ENCODE data around the gene DLGAP1. TPM values are rescaled to one million over a fixed set of nuclear protein-coding genes. Genes with fewer than 3 reads are reported as not detected.
"Not testable (repeated sequence)": the region's sequence is repeated elsewhere in the genome, so short reads cannot be mapped to it uniquely, and the experiment has no call there.

The DLGAP1 gene
- total and polyA plus RNA-seq, 2 of the 8 experiments (the other 6 are each of a cell fraction or from before 2014, with no cell fraction given) = 11.8 to 16.9 TPM

GRCh38 chr18:4311945-4312344, 143.2 kb downstream of the DLGAP1 start:
- CTCF ChIA-PET (ENCODE audit: partially characterized antibody) = not testable (repeated sequence)

More at GRCh38 chr18:4311945-4312344, 143.2 kb downstream of the DLGAP1 start:
- H3K9ac ChIP-seq (replicated peaks in 1 of 4; ENCODE audit: extremely low read depth in 1 of 4, low read depth in 3 of 4, low read length in 3 of 4); H3K9me3 ChIP-seq (ENCODE audit: insufficient read depth in 2 of 2, low read depth in 1 of 2, low read length in 1 of 2); H3K27me3 ChIP-seq (replicated peaks in 1 of 4; ENCODE audit: control insufficient read depth in 3 of 4, extremely low read depth in 1 of 4, insufficient read depth in 3 of 4, low read length in 3 of 4); H2BK120ac ChIP-seq (replicated peaks; ENCODE audit: low read depth, low read length); H3K36me3 ChIP-seq (ENCODE audit: control insufficient read depth in 2 of 4, insufficient read depth in 4 of 4, low read length in 3 of 4); H3K23me2 ChIP-seq (ENCODE audit: low read depth, low read length); H4K8ac ChIP-seq (ENCODE audit: extremely low read depth, insufficient read depth, low read length); H3K79me1 ChIP-seq (ENCODE audit: low read depth, low read length); H2BK12ac ChIP-seq (ENCODE audit: low read depth, low read length); POLR2A ChIA-PET (ENCODE audit: partially characterized antibody); H4K20me1 ChIP-seq (replicated peaks in 1 of 2; ENCODE audit: control insufficient read depth in 1 of 2, insufficient read depth in 2 of 2, low read length in 2 of 2); H3K18ac ChIP-seq (ENCODE audit: extremely low read depth, low read length); H3K4me3 ChIP-seq (ENCODE audit: extremely low read depth in 1 of 4, insufficient read depth in 2 of 4, low read depth in 3 of 4, low read length in 4 of 4); H2BK15ac ChIP-seq (ENCODE audit: low read length); H3K14ac ChIP-seq (ENCODE audit: insufficient read length); DNase-seq (ENCODE audit: low read depth in 1 of 2, low spot score in 2 of 2); H3K56ac ChIP-seq (replicated peaks; ENCODE audit: insufficient read length, low read depth, low read length); H2AK5ac ChIP-seq (ENCODE audit: low read depth, low read length); FAIRE-seq; H4K5ac ChIP-seq (ENCODE audit: insufficient read length, low read depth, low read length); H3K23ac ChIP-seq (ENCODE audit: insufficient read length); H2AFZ ChIP-seq (ENCODE audit: low read length); H4K91ac ChIP-seq (replicated peaks; ENCODE audit: insufficient read length, low read length); H3K4ac ChIP-seq (replicated peaks; ENCODE audit: insufficient read length, low read depth, low read length); H3K27ac ChIP-seq (ENCODE audit: low read depth, low read length); H2BK5ac ChIP-seq (ENCODE audit: low read depth, low read length); H2BK20ac ChIP-seq (ENCODE audit: low read length); H3K4me2 ChIP-seq (ENCODE audit: insufficient read depth in 1 of 2, low read depth in 2 of 2, low read length in 2 of 2): not testable (repeated sequence)
- H3K79me2 ChIP-seq (ENCODE audit: control insufficient read depth in 1 of 2, insufficient read depth in 2 of 2, low read length in 2 of 2) = peaks cover 0 to 12% of the 10 kb centered on the region in 2 experiments; a peak in 2 of 4 replicates
- H3K4me1 ChIP-seq (replicated peaks in 1 of 4; ENCODE audit: control insufficient read depth in 3 of 4, insufficient read depth in 4 of 4, low read length in 3 of 4) = peaks cover 0 to 17% (median 6%) of the 10 kb centered on the region in 4 experiments; a peak in 5 of 7 replicates
- WGBS, 2 experiments (ENCODE audit: extremely low coverage in 1 of 2, insufficient coverage in 1 of 2, insufficient read length in 1 of 2, insufficient replicate concordance in 2 of 2, low coverage in 1 of 2, low lambda C conversion rate in 2 of 2, missing lambda C conversion rate in 1 of 2) = 88% methylated on average over 4 of the region's 4 CpGs; no CpG with 5 or more reads in 1 of the 2 experiments
